ENCODE measurements around the gene PID1. TPM values are rescaled to one million over a fixed set of nuclear protein-coding genes. Genes with fewer than 3 reads are reported as not detected.

PID1 gene
- polyA plus RNA-seq, 3 donors, result 61.8 to 117 (median 62.3) TPM

DNA sequence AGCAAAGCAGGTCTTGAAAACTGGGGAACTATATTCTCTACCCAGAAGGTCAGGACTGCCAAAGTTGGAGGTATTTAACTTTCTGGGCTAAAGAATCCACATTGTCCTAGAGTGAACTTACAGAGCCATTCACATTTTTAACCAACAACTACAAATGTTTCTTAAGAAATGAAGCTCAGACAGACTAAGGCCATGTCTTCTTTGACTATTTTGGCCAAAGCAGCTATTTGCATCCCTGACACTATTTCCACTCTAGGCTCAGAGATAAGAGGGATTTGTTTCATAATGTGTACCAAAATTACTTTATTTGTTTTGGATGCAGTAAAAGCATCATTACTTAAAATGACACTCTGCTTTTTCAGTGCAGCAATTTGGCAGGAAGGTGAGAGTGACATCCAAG is 18.1 kb downstream of the PID1 start:
- peaks cover 0 to 5% of the 10 kb centered on the region in 2 donors for H3K4me1 ChIP-seq (ENCODE audit: control insufficient read depth in 1 of 2, insufficient read depth in 2 of 2, low read length in 2 of 2)
- Mint-ChIP-seq H3K4me1 (peaks cover 5% of the 10 kb centered on the region), H3K27me3 (ENCODE audit: low read depth in 3 of 3) (peaks cover 0 to 9% (median 7%) of the 10 kb centered on the region in 3 donors), H3K4me3 (no peak overlapping the region), H3K36me3 (peaks cover 37 to 50% of the 10 kb centered on the region in 2 donors), H3K27ac (no peak overlapping the region), H3K9me3 (peaks cover 0 to 12% (median 3%) of the 10 kb centered on the region in 7 donors)
- H3K4me2 ChIP-seq (replicated peaks; ENCODE audit: extremely low read depth, low read length, poor library complexity, severe bottlenecking), result no peak overlapping the region
- intact Hi-C loops (cut with micrococcal nuclease), result no loop called here
- H3K36me3 ChIP-seq (replicated peaks in 1 of 2; ENCODE audit: control insufficient read depth in 1 of 2, insufficient read depth in 2 of 2, low read length in 2 of 2), result peaks cover 0 to 29% of the 10 kb centered on the region in 2 donors
- TF ChIP-seq, protein P1, sequence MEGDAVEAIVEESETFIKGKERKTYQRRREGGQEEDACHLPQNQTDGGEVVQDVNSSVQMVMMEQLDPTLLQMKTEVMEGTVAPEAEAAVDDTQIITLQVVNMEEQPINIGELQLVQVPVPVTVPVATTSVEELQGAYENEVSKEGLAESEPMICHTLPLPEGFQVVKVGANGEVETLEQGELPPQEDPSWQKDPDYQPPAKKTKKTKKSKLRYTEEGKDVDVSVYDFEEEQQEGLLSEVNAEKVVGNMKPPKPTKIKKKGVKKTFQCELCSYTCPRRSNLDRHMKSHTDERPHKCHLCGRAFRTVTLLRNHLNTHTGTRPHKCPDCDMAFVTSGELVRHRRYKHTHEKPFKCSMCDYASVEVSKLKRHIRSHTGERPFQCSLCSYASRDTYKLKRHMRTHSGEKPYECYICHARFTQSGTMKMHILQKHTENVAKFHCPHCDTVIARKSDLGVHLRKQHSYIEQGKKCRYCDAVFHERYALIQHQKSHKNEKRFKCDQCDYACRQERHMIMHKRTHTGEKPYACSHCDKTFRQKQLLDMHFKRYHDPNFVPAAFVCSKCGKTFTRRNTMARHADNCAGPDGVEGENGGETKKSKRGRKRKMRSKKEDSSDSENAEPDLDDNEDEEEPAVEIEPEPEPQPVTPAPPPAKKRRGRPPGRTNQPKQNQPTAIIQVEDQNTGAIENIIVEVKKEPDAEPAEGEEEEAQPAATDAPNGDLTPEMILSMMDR (IDR thresholded peaks at IDR 0.05), result no peak
- H3K27me3 ChIP-seq (ENCODE audit: control insufficient read depth in 2 of 2, insufficient read depth in 2 of 2, low read length in 2 of 2), result peaks cover 0 to 2% of the 10 kb centered on the region in 2 donors
- H3K79me2 ChIP-seq (ENCODE audit: insufficient read depth, low read length), result no peaks in the 10 kb centered on the region
- H3K27ac ChIP-seq (ENCODE audit: low read depth in 1 of 2, low read length in 2 of 2), result no peak overlapping the region
- H3K9ac ChIP-seq (ENCODE audit: insufficient read depth, low read length, poor library complexity, severe bottlenecking), result no peak overlapping the region
- H3K4me3 ChIP-seq (replicated peaks in 1 of 3; ENCODE audit: low read depth in 2 of 3, low read length in 3 of 3), result no peak overlapping the region
- H3K9me3 ChIP-seq (replicated peaks in 1 of 2; ENCODE audit: control insufficient read depth in 1 of 2, insufficient read depth in 1 of 2, low read length in 2 of 2), result no peaks in the 10 kb centered on the region
- no peak for DNase-seq
- no peak overlapping the region for H2AFZ ChIP-seq (ENCODE audit: insufficient read depth, low read depth, low read length, poor library complexity, severe bottlenecking)
- H4K20me1 ChIP-seq (ENCODE audit: insufficient read depth, low read length), result peaks cover 100% of the 10 kb centered on the region

DNA sequence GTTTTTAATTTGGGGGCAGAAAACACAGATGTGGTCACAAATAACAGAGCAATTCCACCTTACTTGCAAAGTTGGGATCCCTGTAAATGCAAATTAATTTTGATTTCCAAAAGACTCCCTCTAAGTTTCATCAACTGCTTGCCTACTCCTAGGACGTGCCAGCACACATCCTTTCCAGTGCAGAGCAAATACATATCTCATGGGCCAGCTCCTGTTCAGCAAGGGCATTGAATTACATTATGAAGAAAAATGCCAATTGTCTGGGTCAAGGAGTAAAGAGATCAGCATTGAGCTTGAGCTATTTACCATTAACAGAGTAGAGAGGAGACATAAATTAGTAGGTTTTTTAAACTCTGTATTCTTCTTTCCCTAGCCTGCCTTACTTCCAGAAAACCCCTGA is 18.8 kb downstream of the PID1 start:
- H3K4me3 Mint-ChIP-seq, result no peak overlapping the region
- DNase-seq, result no peak
- no peaks in the 10 kb centered on the region for H3K9me3 ChIP-seq (replicated peaks in 1 of 2; ENCODE audit: control insufficient read depth in 1 of 2, insufficient read depth in 1 of 2, low read length in 2 of 2)
- H2AFZ ChIP-seq (ENCODE audit: insufficient read depth, low read depth, low read length, poor library complexity, severe bottlenecking), result no peak overlapping the region
- H3K27ac ChIP-seq (ENCODE audit: low read depth in 1 of 2, low read length in 2 of 2), result no peak overlapping the region
- H3K36me3 ChIP-seq (replicated peaks in 1 of 2; ENCODE audit: control insufficient read depth in 1 of 2, insufficient read depth in 2 of 2, low read length in 2 of 2), result peaks cover 0 to 22% of the 10 kb centered on the region in 2 donors
- H3K27ac Mint-ChIP-seq, result no peak overlapping the region
- H3K27me3 ChIP-seq (ENCODE audit: control insufficient read depth in 2 of 2, insufficient read depth in 2 of 2, low read length in 2 of 2), result peaks cover 0 to 2% of the 10 kb centered on the region in 2 donors
- H3K4me1 Mint-ChIP-seq, result peaks cover 2% of the 10 kb centered on the region
- intact Hi-C loops (cut with micrococcal nuclease), result no loop called here
- WGBS (ENCODE audit: insufficient coverage), result no CpG with 5 or more reads among the region's 1 CpG
- peaks cover 0 to 10% (median 7%) of the 10 kb centered on the region in 3 donors for H3K27me3 Mint-ChIP-seq (ENCODE audit: low read depth in 3 of 3)
- H4K20me1 ChIP-seq (ENCODE audit: insufficient read depth, low read length), result peaks cover 100% of the 10 kb centered on the region
- H3K79me2 ChIP-seq (ENCODE audit: insufficient read depth, low read length), result no peaks in the 10 kb centered on the region
- H3K4me2 ChIP-seq (replicated peaks; ENCODE audit: extremely low read depth, low read length, poor library complexity, severe bottlenecking), result no peak overlapping the region
- H3K9me3 Mint-ChIP-seq, result peaks cover 0 to 10% (median 0%) of the 10 kb centered on the region in 7 donors
- peaks cover 32 to 42% of the 10 kb centered on the region in 2 donors for H3K36me3 Mint-ChIP-seq
- TF ChIP-seq, protein P1 (IDR thresholded peaks at IDR 0.05), result no peak
- H3K9ac ChIP-seq (ENCODE audit: insufficient read depth, low read length, poor library complexity, severe bottlenecking), result no peak overlapping the region
- no peak overlapping the region for H3K4me3 ChIP-seq (replicated peaks in 1 of 3; ENCODE audit: low read depth in 2 of 3, low read length in 3 of 3)
- peaks cover 0 to 5% of the 10 kb centered on the region in 2 donors for H3K4me1 ChIP-seq (ENCODE audit: control insufficient read depth in 1 of 2, insufficient read depth in 2 of 2, low read length in 2 of 2)
